HEK293T (cell line): ENCODE data around the gene ADAMTS7.
"Not testable (repeated sequence)": the region's sequence is repeated elsewhere in the genome, so short reads cannot be mapped to it uniquely, and the experiment has no call there.

Source experiments
- CTCF ChIA-PET: fragments of 350-600 bp; formaldehyde crosslinking; extraction: SDS; loops from one replicate; lab custom pipeline; 2021; ENCODE audit warnings: antibody characterized with exemption, inconsistent platforms; lab: Yijun Ruan, JAX
- POLR2A ChIA-PET: fragments of 350-600 bp; formaldehyde crosslinking; extraction: SDS; loops from one replicate; lab custom pipeline; 2020; ENCODE audit warnings: antibody characterized with exemption, inconsistent platforms; lab: Yijun Ruan, JAX
- DNase-seq: peaks from one replicate; pipeline ENCODE4 v3.0.0; 2012; ENCODE audit warnings: mixed read lengths; ENCODE audit errors: extremely low spot score
- ARNT ChIP-seq: fragments of 450-650 bp; IDR thresholded peaks from 2 replicates; pipeline ENCODE4 v1.6.1; 2017; ENCODE audit warnings: mild to moderate bottlenecking
- BHLHE40 ChIP-seq: fragments of 450-650 bp; IDR thresholded peaks from 2 replicates; pipeline ENCODE4 v1.6.1; 2016; ENCODE audit warnings: mild to moderate bottlenecking, moderate library complexity, borderline replicate concordance
- CTBP1 ChIP-seq: fragments of 450-650 bp; IDR thresholded peaks from 2 replicates; pipeline ENCODE4 v1.6.1; 2016; ENCODE audit warnings: borderline replicate concordance
- ELF4 ChIP-seq: fragments of 450-650 bp; IDR thresholded peaks from 2 replicates; pipeline ENCODE4 v1.6.1; 2017; ENCODE audit warnings: antibody characterized with exemption
- FOXA1 ChIP-seq: fragments of 450-650 bp; IDR thresholded peaks from 2 replicates; pipeline ENCODE4 v1.6.1; 2016; ENCODE audit warnings: mild to moderate bottlenecking
- FOXK2 ChIP-seq: fragments of 450-650 bp; IDR thresholded peaks from 2 replicates; pipeline ENCODE4 v1.6.1; 2016; ENCODE audit warnings: mild to moderate bottlenecking
- FOXM1 ChIP-seq: fragments of 450-650 bp; IDR thresholded peaks from 2 replicates; pipeline ENCODE4 v1.6.1; 2017; ENCODE audit warnings: mild to moderate bottlenecking, borderline replicate concordance
- HDGF ChIP-seq: fragments of 450-650 bp; IDR thresholded peaks from 2 replicates; pipeline ENCODE4 v1.6.1; 2017; ENCODE audit warnings: antibody characterized with exemption, borderline replicate concordance
- L3MBTL2 ChIP-seq: fragments of 450-650 bp; conservative IDR thresholded peaks from 2 replicates; pipeline ENCODE4 v1.6.1; 2016; ENCODE audit warnings: mild to moderate bottlenecking
- LEF1 ChIP-seq: fragments of 450-650 bp; IDR thresholded peaks from 2 replicates; pipeline ENCODE4 v1.6.1; 2017; ENCODE audit warnings: mild to moderate bottlenecking, borderline replicate concordance
- NFRKB ChIP-seq: fragments of 450-650 bp; IDR thresholded peaks from 2 replicates; pipeline ENCODE4 v1.6.1; 2016; ENCODE audit warnings: mild to moderate bottlenecking, moderate library complexity
- PKNOX1 ChIP-seq: fragments of 450-650 bp; IDR thresholded peaks from 2 replicates; pipeline ENCODE4 v1.6.1; 2016
- SP1 ChIP-seq: fragments of 450-650 bp; IDR thresholded peaks from 2 replicates; pipeline ENCODE4 v1.6.1; 2017
- SUZ12 ChIP-seq: fragments of 450-650 bp; IDR thresholded peaks from 2 replicates; pipeline ENCODE4 v1.6.1; 2016; ENCODE audit warnings: mild to moderate bottlenecking
- TARDBP ChIP-seq: fragments of 450-650 bp; IDR thresholded peaks from 2 replicates; pipeline ENCODE4 v1.6.1; 2016
- ZNF384 ChIP-seq: fragments of 450-650 bp; IDR thresholded peaks from 2 replicates; pipeline ENCODE4 v1.6.1; 2016

The ADAMTS7 gene

DNA sequence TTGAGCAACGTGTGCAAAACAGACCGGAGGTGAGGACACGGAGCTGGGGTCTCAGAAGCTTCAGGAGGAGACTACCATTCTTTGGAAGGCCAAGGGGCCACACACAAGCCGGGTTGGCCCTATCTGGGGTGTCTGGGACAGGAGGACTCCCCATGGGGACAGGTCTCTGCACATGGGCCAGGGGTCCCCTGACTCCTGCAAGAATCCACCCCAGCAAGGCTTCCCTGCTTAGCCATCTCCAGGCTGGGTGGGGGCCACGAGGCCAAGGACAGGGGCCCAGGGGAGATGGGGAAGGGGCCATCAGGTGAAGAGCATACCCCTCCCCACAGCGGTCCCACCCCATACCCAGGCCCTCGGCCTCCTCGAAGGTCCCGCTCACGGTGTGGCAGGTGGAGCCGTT lies 38.5 kb downstream of the ADAMTS7 start:
- ChIA-PET CTCF (no interaction called here), POLR2A (interaction anchor here (0.7 kb wide), 1 partner anchor 35 kb away, joined by 3 read pairs; no protein-coding TSS in a partner anchor)
- TF ChIP-seq ARNT, result no peak
- TF ChIP-seq FOXM1, result no peak
- no peak for TF ChIP-seq SUZ12
- TF ChIP-seq PKNOX1, result no peak
- no peak for TF ChIP-seq LEF1
- TF ChIP-seq ZNF384, result no peak
- no peak for TF ChIP-seq SP1
- no peak for TF ChIP-seq NFRKB
- no peak for TF ChIP-seq CTBP1
- no peak for TF ChIP-seq HDGF
- no peak for TF ChIP-seq FOXA1
- TF ChIP-seq TARDBP, result no peak
- no peak for TF ChIP-seq L3MBTL2
- no peak for TF ChIP-seq ELF4
- TF ChIP-seq BHLHE40, result no peak
- TF ChIP-seq FOXK2, result no peak
- no peak for DNase-seq

DNA sequence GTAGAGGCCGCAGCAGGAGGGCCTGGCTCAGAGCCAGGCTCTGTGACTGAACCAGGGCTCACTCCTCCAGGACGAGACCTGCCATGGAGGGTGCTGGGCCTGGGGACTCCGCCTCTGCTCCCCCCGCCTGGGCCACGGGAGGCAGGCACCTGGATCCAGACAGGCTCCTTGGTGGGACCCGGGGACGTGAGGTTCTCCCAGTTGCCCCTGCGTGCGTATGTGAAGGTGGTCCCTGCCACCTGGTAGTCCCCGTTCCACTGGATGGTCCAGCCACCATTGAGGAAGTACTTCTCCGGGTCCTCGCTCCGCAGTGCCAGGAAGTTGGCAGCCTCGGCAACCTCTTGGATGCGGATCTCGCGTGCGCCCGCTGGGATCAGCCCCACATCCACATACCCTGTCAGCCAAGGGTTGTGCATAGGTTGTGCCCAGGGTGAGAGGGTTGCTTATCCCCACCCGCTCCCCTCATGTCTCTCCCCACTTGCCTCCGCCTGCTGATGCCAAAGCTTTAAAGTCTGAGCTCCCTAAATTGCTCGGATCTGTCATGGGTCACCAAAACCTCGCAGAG lies 39.7 kb downstream of the ADAMTS7 start:
- ChIA-PET POLR2A (interaction anchor here (1.1 kb wide), 1 partner anchor 10 kb away, joined by 3 read pairs; no protein-coding TSS in a partner anchor), CTCF (interaction anchor here (0.6 kb wide), 2 partner anchors 91 to 315 kb away, joined by 3 to 4 read pairs; no protein-coding TSS in a partner anchor)
- not testable (repeated sequence) for DNase-seq

- POLR2A ChIA-PET, result interaction anchor here (1.1 kb wide), 1 partner anchor 10 kb away, joined by 3 read pairs; no protein-coding TSS in a partner anchor
- not testable (repeated sequence) for DNase-seq
- CTCF ChIA-PET, result interaction anchor here (0.6 kb wide), 2 partner anchors 92 to 316 kb away, joined by 3 to 4 read pairs; no protein-coding TSS in a partner anchor
Measured at GRCh38 chr15:78771020-78771419, 40.2 kb downstream of the ADAMTS7 start.

- DNase-seq, CTCF ChIA-PET, POLR2A ChIA-PET: not testable (repeated sequence)
Measured at GRCh38 chr15:78769473-78770225, 41.6 kb downstream of the ADAMTS7 start.

GRCh38 chr15:78768531-78769408 lies 42.5 kb downstream of the ADAMTS7 start:
- ChIA-PET CTCF (no interaction called here), POLR2A (no interaction called here)
- TF ChIP-seq PKNOX1 (no peak), NFRKB (no peak), LEF1 (no peak), ARNT (no peak), FOXA1 (no peak), BHLHE40 (no peak), SUZ12 (no peak), TARDBP (no peak), ELF4 (no peak), FOXM1 (no peak), L3MBTL2 (no peak), ZNF384 (no peak)
- no peak for DNase-seq

- no peak for TF ChIP-seq HDGF
- no peak for TF ChIP-seq LEF1
- ChIA-PET POLR2A (no interaction called here), CTCF (no interaction called here)
- no peak for DNase-seq
Measured at GRCh38 chr15:78768096-78768495, 43.2 kb downstream of the ADAMTS7 start.

DNA sequence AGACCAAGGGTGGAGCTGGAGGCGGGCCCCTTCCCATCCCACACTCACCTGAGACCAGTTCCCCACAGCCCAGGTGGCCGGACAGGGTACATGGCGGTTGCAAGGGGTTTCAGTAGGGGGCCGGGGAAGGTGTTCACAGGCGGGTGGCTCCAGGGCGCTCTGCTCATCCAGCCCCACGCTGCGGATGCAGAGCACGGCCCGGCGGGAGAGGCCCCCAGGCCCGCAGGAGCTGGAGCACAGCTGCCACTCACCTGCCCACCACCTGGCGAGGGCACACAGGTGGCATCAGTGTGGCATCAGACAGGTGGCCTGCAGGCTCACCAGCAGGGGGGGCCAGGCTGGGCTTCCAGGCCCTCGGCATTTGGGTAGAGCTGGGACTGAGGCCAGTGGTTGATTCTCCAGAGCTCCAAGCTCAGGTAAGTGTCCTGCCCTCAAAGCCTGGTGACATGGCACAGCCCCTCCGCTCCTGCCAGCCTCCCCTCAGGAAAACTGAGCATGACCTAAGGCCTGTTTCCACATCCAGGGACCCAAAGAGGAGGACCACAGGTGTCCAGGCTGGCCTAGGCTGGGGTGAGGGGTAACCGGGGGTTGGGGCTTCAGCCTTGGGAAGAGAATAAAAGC lies 43.8 kb downstream of the ADAMTS7 start:
- no peak for DNase-seq
- ChIA-PET POLR2A (no interaction called here), CTCF (no interaction called here)
- TF ChIP-seq TARDBP (no peak), HDGF (no peak), SP1 (no peak), LEF1 (no peak), CTBP1 (no peak), PKNOX1 (no peak), ARNT (no peak), NFRKB (no peak), ZNF384 (no peak), ELF4 (no peak), FOXA1 (no peak), L3MBTL2 (no peak), FOXK2 (no peak)

DNA sequence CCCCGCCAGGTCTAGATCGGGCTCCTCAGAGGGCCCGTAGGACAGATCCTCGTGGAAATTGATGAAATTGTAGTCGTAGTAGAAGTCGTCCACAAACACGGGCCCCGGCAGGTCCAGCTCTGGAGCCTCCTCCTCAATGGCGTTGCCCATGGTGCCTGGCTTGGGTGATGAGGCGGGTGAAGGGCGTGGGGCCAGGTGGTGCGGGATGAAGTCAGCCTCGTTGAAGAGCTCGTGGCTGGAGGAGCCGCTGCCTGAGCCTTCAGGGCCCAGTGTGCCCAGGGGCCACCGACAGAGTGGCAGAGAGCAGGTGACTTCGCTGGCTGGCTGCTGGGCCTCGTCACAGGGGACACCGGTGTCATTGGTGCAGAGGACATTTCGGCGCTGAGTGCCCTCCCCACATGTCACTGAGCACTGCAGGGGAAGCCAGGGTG lies 44.6 kb downstream of the ADAMTS7 start:
- CTCF ChIA-PET, DNase-seq, POLR2A ChIA-PET: not testable (repeated sequence)
